GM12878 (cell line): Measurements from ENCODE around the gene SLC2A9. TPM values are rescaled to one million over a fixed set of nuclear protein-coding genes. Genes with fewer than 3 reads are reported as not detected.
A peak's percentile ranks its signal among the peaks of the same experiment; 100 is the strongest.

Experiments used
- ATF2 ChIP-seq: IDR thresholded peaks from 2 replicates; pipeline ENCODE4 v1.6.1; 2012; ENCODE audit warnings: low read length, inconsistent platforms
- ATF3 ChIP-seq: IDR thresholded peaks from 2 replicates; pipeline ENCODE4 v1.6.1; 2011; ENCODE audit warnings: low read depth, mild to moderate bottlenecking, low read length, moderate library complexity, borderline replicate concordance; ENCODE audit errors: extremely low read depth
- BCL11A ChIP-seq: IDR thresholded peaks from 2 replicates; pipeline ENCODE4 v1.6.1; 2011; ENCODE audit warnings: low read depth, low read length
- CBX5 ChIP-seq: sonication (generic); IDR thresholded peaks from 2 replicates; pipeline ENCODE4 v1.6.1; 2016; ENCODE audit warnings: low read depth, moderate library complexity, mild to moderate bottlenecking, inconsistent platforms
- EED ChIP-seq: sonication (generic); IDR thresholded peaks from 2 replicates; pipeline ENCODE4 v1.6.1; 2016; ENCODE audit warnings: antibody characterized with exemption, low read depth
- HCFC1 ChIP-seq: fragments of 150-350 bp; IDR thresholded peaks from 2 replicates; pipeline ENCODE4 v1.6.1; 2014; ENCODE audit warnings: low read length
- MTA2 ChIP-seq: fragments of 450-650 bp; IDR thresholded peaks from 2 replicates; pipeline ENCODE4 v1.6.1; 2016; ENCODE audit warnings: low read depth, mild to moderate bottlenecking, moderate library complexity
- PBX3 ChIP-seq: IDR thresholded peaks from 2 replicates; pipeline ENCODE4 v1.6.1; 2011; ENCODE audit warnings: mild to moderate bottlenecking, low read depth, low read length, moderate library complexity; ENCODE audit not compliant: insufficient replicate concordance
- STAT3 ChIP-seq: IDR thresholded peaks from 2 replicates; pipeline ENCODE4 v1.6.1; 2011; ENCODE audit warnings: low read depth, low read length, improper control_type of control experiment
- TAF1 ChIP-seq: IDR thresholded peaks from 2 replicates; pipeline ENCODE4 v1.6.1; 2011; ENCODE audit warnings: mild to moderate bottlenecking, low read depth, low read length, borderline replicate concordance
- TCF7 ChIP-seq: IDR thresholded peaks from 2 replicates; pipeline ENCODE4 v1.6.1; 2014; ENCODE audit warnings: antibody characterized with exemption, borderline replicate concordance
- ZBTB11 ChIP-seq: fragments of 450-650 bp; formaldehyde crosslinking; IDR thresholded peaks from 2 replicates; pipeline ENCODE4 v1.5.0; 2022; ENCODE audit warnings: mild to moderate bottlenecking, missing genetic modification characterization
- ZBTB33 ChIP-seq: fragments of 450-650 bp; IDR thresholded peaks from 2 replicates; pipeline ENCODE4 v1.6.1; 2017; ENCODE audit warnings: mild to moderate bottlenecking
- ZBTB40 ChIP-seq: fragments of 450-650 bp; IDR thresholded peaks from 2 replicates; pipeline ENCODE4 v1.6.1; 2016; ENCODE audit warnings: mild to moderate bottlenecking, moderate library complexity, borderline replicate concordance
- ZNF24 ChIP-seq: fragments of 450-650 bp; IDR thresholded peaks from 2 replicates; pipeline ENCODE4 v1.6.1; 2017; ENCODE audit warnings: antibody characterized with exemption, mild to moderate bottlenecking
- ZNF384 ChIP-seq: IDR thresholded peaks from 2 replicates; pipeline ENCODE4 v1.6.1; 2012; ENCODE audit warnings: low read depth, mild to moderate bottlenecking, low read length, improper control_type of control experiment, borderline replicate concordance
- polyA plus RNA-seq, 11 experiments: library from polyadenylated mRNA; depleted of rRNA in 4 of 11; unstranded in 6 of 11; stranded (reverse) in 5 of 11; fragments of >200 nt; fragmentation: Nextera tagmentation in 4 of 11; fragmentation: Illumina TruSeq in 1 of 11; extraction: Ambion mirVana in 4 of 11; extraction: Trizol in 1 of 11; gene quantifications; 1 replicate in 1 of 11; 2 replicates in 10 of 11; pipeline versions ENCODE4 v1.2.1 to v1.2.3, GENCODE V29; 2011 to 2016; ENCODE audit warnings: inconsistent platforms in 2 of 11, missing spikeins in 2 of 11, low read depth in 1 of 11
- total RNA-seq, 4 experiments: library from RNA; depleted of rRNA in 3 of 4; stranded (reverse); fragments of >200 nt in 3 of 4; fragmentation: Illumina TruSeq in 1 of 4; extraction: Trizol in 1 of 4; gene quantifications; 2 replicates each; pipeline versions ENCODE4 v1.2.1 to v1.2.3, GENCODE V29; 2013 to 2021

SLC2A9 gene
- total and polyA plus RNA-seq, 10 of the 15 experiments (the other 5 are each of a cell fraction or from before 2014, with no cell fraction given): 0.28 to 2.8 (median 1.2) TPM

DNA sequence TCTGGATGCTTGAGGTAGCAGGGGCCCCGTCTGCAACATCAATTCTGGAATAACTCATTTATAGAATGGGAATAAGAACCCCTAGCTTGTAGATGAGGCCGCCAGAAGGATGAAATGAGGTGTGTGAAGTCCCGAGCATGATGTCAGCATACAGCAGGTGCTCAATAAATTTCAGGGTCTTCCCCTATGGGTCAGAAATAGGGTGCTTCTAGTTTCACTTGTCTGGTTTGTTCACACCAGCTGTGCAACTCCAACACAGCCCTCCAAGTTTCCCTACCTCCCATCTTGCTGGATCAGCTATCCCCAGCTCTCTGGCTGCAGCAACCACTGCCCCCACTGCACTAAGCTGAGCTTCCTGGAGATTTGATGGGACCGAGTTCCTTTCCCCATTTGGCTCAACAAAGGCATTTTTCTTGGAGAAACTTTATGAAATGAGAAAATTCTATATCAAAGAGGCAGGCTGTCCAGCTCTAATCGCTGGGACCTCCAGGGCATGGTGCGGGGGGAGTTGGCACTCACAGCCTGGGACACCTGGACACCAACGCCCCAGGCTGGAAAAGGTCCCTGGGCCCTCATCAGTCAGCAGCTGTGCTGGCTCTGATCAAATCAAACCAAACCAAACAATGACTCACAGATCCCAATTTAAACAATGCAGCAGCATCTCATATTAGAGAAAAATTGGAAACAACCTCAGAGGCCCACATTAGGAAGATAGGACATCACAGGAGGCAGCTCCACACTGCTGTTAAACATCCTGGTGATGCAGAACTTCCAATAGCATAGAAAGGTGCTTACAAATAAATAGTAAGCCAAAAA is 13.3 kb downstream of the SLC2A9 start (continued):
- TF ChIP-seq ATF3: no peak
- TF ChIP-seq ZNF384: no peak
- TF ChIP-seq ZBTB40: no peak
- peak; percentile 90 for TF ChIP-seq EED
- no peak for TF ChIP-seq TAF1
- TF ChIP-seq CBX5: no peak
- TF ChIP-seq ZNF24: 0 out of 2 replicates have a peak, but pooled peaks have one; percentile 22
- TF ChIP-seq ATF2: peak; percentile 92
- no peak for TF ChIP-seq HCFC1
- TF ChIP-seq STAT3: no peak
- no peak for TF ChIP-seq PBX3
- TF ChIP-seq TCF7: 0 out of 2 replicates have a peak, but pooled peaks have one; percentile 4
- TF ChIP-seq ZBTB11: no peak
- peak; percentile 84 for TF ChIP-seq BCL11A
- no peak for TF ChIP-seq ZBTB33
- no peak for TF ChIP-seq MTA2
